Upper lobe of left lung (tissue), 4 donors: ENCODE measurements around the gene SH3RF1.

Experiments used
- EP300 ChIP-seq, 4 donors: sonication (generic); formaldehyde crosslinking; IDR thresholded peaks; one replicate each; pipeline ENCODE4 v1.5.1; 2017; ENCODE audit warnings: antibody characterized with exemption in 4 of 4, control low read depth in 2 of 4
- POLR2A ChIP-seq, 4 donors: fragments of 450-650 bp; IDR thresholded peaks; one replicate each; pipeline ENCODE4 v1.5.1; 2016 to 2017; ENCODE audit warnings: antibody characterized with exemption in 4 of 4, mild to moderate bottlenecking in 2 of 4
- POLR2AphosphoS5 ChIP-seq, 2 donors: sonication (generic); formaldehyde crosslinking; IDR thresholded peaks; one replicate each; pipeline ENCODE4 v1.5.1; 2017; ENCODE audit warnings: antibody characterized with exemption in 2 of 2
- TF ChIP-seq, protein P1 (sequence below), 6 experiments: fragments of 450-650 bp in 4 of 6; fragments of 200-600 bp in 2 of 6; sonication (generic) in 2 of 6; IDR thresholded peaks; one replicate each; pipeline ENCODE4 v1.5.1; 2016 to 2019; ENCODE audit warnings: antibody characterized with exemption in 6 of 6

DNA sequence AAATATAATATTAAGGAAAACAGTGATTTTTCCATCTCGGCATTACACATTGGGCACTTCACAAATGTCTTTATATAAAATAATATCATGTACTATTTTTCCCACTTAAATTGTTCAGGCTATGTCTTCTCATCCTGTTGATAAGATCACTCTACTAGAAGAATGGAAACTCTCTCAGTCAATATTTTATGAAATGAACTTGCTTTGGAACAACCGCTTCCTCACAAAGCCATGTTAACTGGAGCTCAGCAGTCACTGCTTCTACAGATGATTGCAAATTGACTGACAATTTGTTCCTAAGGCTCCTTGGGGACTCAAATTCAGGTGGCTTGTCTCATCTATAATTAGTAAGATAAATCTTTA is 133.2 kb downstream of the SH3RF1 start:
- TF ChIP-seq, protein P1, sequence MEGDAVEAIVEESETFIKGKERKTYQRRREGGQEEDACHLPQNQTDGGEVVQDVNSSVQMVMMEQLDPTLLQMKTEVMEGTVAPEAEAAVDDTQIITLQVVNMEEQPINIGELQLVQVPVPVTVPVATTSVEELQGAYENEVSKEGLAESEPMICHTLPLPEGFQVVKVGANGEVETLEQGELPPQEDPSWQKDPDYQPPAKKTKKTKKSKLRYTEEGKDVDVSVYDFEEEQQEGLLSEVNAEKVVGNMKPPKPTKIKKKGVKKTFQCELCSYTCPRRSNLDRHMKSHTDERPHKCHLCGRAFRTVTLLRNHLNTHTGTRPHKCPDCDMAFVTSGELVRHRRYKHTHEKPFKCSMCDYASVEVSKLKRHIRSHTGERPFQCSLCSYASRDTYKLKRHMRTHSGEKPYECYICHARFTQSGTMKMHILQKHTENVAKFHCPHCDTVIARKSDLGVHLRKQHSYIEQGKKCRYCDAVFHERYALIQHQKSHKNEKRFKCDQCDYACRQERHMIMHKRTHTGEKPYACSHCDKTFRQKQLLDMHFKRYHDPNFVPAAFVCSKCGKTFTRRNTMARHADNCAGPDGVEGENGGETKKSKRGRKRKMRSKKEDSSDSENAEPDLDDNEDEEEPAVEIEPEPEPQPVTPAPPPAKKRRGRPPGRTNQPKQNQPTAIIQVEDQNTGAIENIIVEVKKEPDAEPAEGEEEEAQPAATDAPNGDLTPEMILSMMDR (IDR thresholded peaks at IDR 0.05) = no peak
- TF ChIP-seq POLR2A (IDR thresholded peaks at IDR 0.05) (no peak), POLR2AphosphoS5 (IDR thresholded peaks at IDR 0.05) (no peak), EP300 (IDR thresholded peaks at IDR 0.05) (no peak)
